PC-9 (cell line): ENCODE measurements around the gene CYBB. TPM values are rescaled to one million over a fixed set of nuclear protein-coding genes. Genes with fewer than 3 reads are reported as not detected.

Source experiments
- Bru-seq: library from RNA; stranded (reverse); fragments of 400-500 nt; gene quantifications from one replicate; lab custom pipeline; 2021; lab: Mats Ljungman, UMichigan
- BruChase-seq, 2 experiments: library from RNA; stranded (reverse); fragments of 400-500 nt; gene quantifications; one replicate each; lab custom pipeline; 2021; lab: Mats Ljungman, UMichigan
- BruUV-seq: library from RNA; stranded (reverse); fragments of 400-500 nt; replicated peaks from 2 replicates; lab custom pipeline; 2021; lab: Mats Ljungman, UMichigan
- CTCF ChIA-PET: fragments of 300-600 bp; sonication (Branson Sonifier 250); formaldehyde crosslinking; loops from one replicate; lab custom pipeline; 2022; ENCODE audit warnings: antibody characterized with exemption; lab: Charles Lee
- POLR2A ChIA-PET: fragments of 300-600 bp; sonication (Branson Sonifier 250); formaldehyde crosslinking; loops from one replicate; lab custom pipeline; 2022; ENCODE audit warnings: antibody characterized with exemption; ENCODE audit not compliant: unreplicated experiment; lab: Charles Lee
- DNase-seq, 2 experiments: peaks; one replicate each; pipeline versions ENCODE4 v3.0.0 to v3.0.0-alpha.2; 2015 to 2022; ENCODE audit warnings: mixed read lengths in 1 of 2
- H2AFZ ChIP-seq: fragments of 200-600 bp; sonication (generic); 2 replicates; pipeline ENCODE4 v1.8.1; 2017; ENCODE audit warnings: antibody characterized with exemption
- H3F3A ChIP-seq: fragments of 200-600 bp; sonication (generic); 2 replicates; pipeline ENCODE4 v1.8.1; 2017; ENCODE audit warnings: antibody characterized with exemption, mild to moderate bottlenecking, low read depth; ENCODE audit not compliant: insufficient read depth
- H3K27ac ChIP-seq: fragments of 200-600 bp; sonication (generic); 2 replicates; pipeline ENCODE4 v1.6.1; 2016; ENCODE audit warnings: mixed run types
- H3K27me3 ChIP-seq: fragments of 200-600 bp; sonication (generic); 2 replicates; pipeline ENCODE4 v1.6.1; 2016; ENCODE audit warnings: low read depth, mixed run types; ENCODE audit not compliant: insufficient read depth
- H3K36me3 ChIP-seq: fragments of 200-600 bp; sonication (generic); 2 replicates; pipeline ENCODE4 v1.6.1; 2016; ENCODE audit warnings: low read depth, mixed run types
- H3K4me1 ChIP-seq: fragments of 200-600 bp; sonication (generic); replicated peaks from 2 replicates; pipeline ENCODE4 v1.6.1; 2016; ENCODE audit warnings: mixed run types; ENCODE audit not compliant: insufficient read depth
- H3K4me2 ChIP-seq: fragments of 200-600 bp; sonication (generic); 2 replicates; pipeline ENCODE4 v1.6.1; 2017; ENCODE audit warnings: mixed run types
- H3K4me3 ChIP-seq: fragments of 200-600 bp; sonication (generic); 2 replicates; pipeline ENCODE4 v1.6.1; 2016; ENCODE audit warnings: mixed run types
- H3K79me2 ChIP-seq: fragments of 200-600 bp; sonication (generic); 2 replicates; pipeline ENCODE4 v1.6.1; 2017; ENCODE audit warnings: low read depth, mixed run types
- H3K9me2 ChIP-seq: fragments of 200-600 bp; sonication (generic); 2 replicates; pipeline ENCODE4 v1.8.1; 2017; ENCODE audit warnings: mild to moderate bottlenecking; ENCODE audit not compliant: insufficient read depth
- H3K9me3 ChIP-seq: fragments of 200-600 bp; sonication (generic); 2 replicates; pipeline ENCODE4 v1.8.1; 2016; ENCODE audit warnings: low read depth; ENCODE audit not compliant: insufficient read depth
- H4K20me1 ChIP-seq: fragments of 200-600 bp; sonication (generic); 2 replicates; pipeline ENCODE4 v1.8.1; 2017; ENCODE audit not compliant: insufficient read depth
- CTCF ChIP-seq: fragments of 200-600 bp; sonication (generic); conservative IDR thresholded peaks from 2 replicates; pipeline ENCODE4 v1.6.1; 2017; ENCODE audit warnings: mixed run types, antibody characterized with exemption, mild to moderate bottlenecking, moderate library complexity
- EZH2 ChIP-seq: fragments of 200-600 bp; sonication (generic); IDR thresholded peaks from 2 replicates; pipeline ENCODE4 v1.8.0; 2017; ENCODE audit warnings: antibody characterized with exemption, low read depth
- intact Hi-C: fragments of 100-400 bp; cut with micrococcal nuclease; formaldehyde crosslinking; loops from one replicate; pipeline ENCODE4 v1.10.0; 2022; ENCODE audit not compliant: unreplicated experiment
- long read RNA-seq: library from polyadenylated mRNA; stranded (forward); transcript quantifications from one replicate; pipeline ENCODE4 v2.0.0, GENCODE V29; 2022
- total RNA-seq: library from RNA; stranded (reverse); gene quantifications from 2 replicates; pipeline ENCODE4 v1.2.3, GENCODE V29; 2021

The CYBB gene
- total RNA-seq (0.13 and 0.31 TPM in 2 replicates), Bru-seq, nascent RNA (percentile 34 among the genes with signal in this experiment), BruChase-seq, experiment 1, labeled RNA remaining after a 2-hour chase (percentile 34 among the genes with signal in this experiment), BruChase-seq, experiment 2, labeled RNA remaining after a 6-hour chase (percentile 46 among the genes with signal in this experiment)
- long read RNA-seq = 0 reads

GRCh38 chrX:37779857-37780256 is at the start of gene CYBB:
CYBB (plus strand) TSS chrX:37780059; CDS start chrX:37780078, 19 bp downstream.
- Histone ChIP-seq H3K79me2 (no peaks in the 10 kb centered on the region), H3F3A (no peaks in the 10 kb centered on the region), H3K36me3 (no peaks in the 10 kb centered on the region), H3K4me2 (no peak within 1 kb of the TSS), H3K4me1 (no peaks in the 10 kb centered on the region), H4K20me1 (no peaks in the 10 kb centered on the region), H3K27ac (no peak within 1 kb of the TSS), H3K27me3 (no peaks in the 10 kb centered on the region), H2AFZ (no peak within 1 kb of the TSS), H3K9me2 (no peaks in the 10 kb centered on the region), H3K9me3 (no peaks in the 10 kb centered on the region), H3K4me3 (no peak within 1 kb of the TSS)
- BruUV-seq = no TSS peak
- CTCF ChIA-PET = no interaction called here
- no peak for DNase-seq
- TF ChIP-seq CTCF (no peak), EZH2 (no peak)
- POLR2A ChIA-PET = no interaction called here
- intact Hi-C loops = no loop called here

- Histone ChIP-seq H2AFZ (no peak overlapping the region), H3K9me2 (no peaks in the 10 kb centered on the region), H4K20me1 (no peaks in the 10 kb centered on the region), H3K27ac (no peak overlapping the region), H3K4me2 (no peak overlapping the region), H3K27me3 (no peaks in the 10 kb centered on the region), H3K36me3 (no peaks in the 10 kb centered on the region), H3K4me3 (no peak overlapping the region), H3K79me2 (no peaks in the 10 kb centered on the region), H3K4me1 (no peaks in the 10 kb centered on the region), H3F3A (no peaks in the 10 kb centered on the region), H3K9me3 (no peaks in the 10 kb centered on the region)
- TF ChIP-seq CTCF (peak; percentile 80), EZH2 (no peak)
- no TSS peak for BruUV-seq
- intact Hi-C loops = loop anchor here (5.0 kb wide), 2 partner anchors 173 to 238 kb away; partner anchors contain the start of gene LANCL3
- DNase-seq = peak; percentile 54 to 56
- POLR2A ChIA-PET = no interaction called here
- CTCF ChIA-PET = interaction anchor here (0.7 kb wide), 1 partner anchor 832 kb away, joined by 6 read pairs; no protein-coding TSS in a partner anchor
These were observed 34.5 kb upstream of the CYBB start for GRCh38 chrX:37745354-37745753.

GRCh38 chrX:37745835-37746217 is 34.0 kb upstream of the CYBB start:
- Histone ChIP-seq H3F3A (no peaks in the 10 kb centered on the region), H2AFZ (no peak overlapping the region), H3K9me3 (no peaks in the 10 kb centered on the region), H3K36me3 (no peaks in the 10 kb centered on the region), H3K27ac (no peak overlapping the region), H3K79me2 (no peaks in the 10 kb centered on the region), H3K4me2 (no peak overlapping the region), H3K27me3 (no peaks in the 10 kb centered on the region), H3K9me2 (no peaks in the 10 kb centered on the region), H3K4me3 (no peak overlapping the region), H4K20me1 (no peaks in the 10 kb centered on the region), H3K4me1 (no peaks in the 10 kb centered on the region)
- ChIA-PET POLR2A (no interaction called here), CTCF (interaction anchor here (0.7 kb wide), 1 partner anchor 833 kb away, joined by 6 read pairs; no protein-coding TSS in a partner anchor)
- intact Hi-C loops = loop anchor here (5.0 kb wide), 2 partner anchors 174 to 239 kb away; partner anchors contain the start of gene LANCL3
- TF ChIP-seq CTCF (no peak), EZH2 (no peak)
- no peak for DNase-seq
- BruUV-seq = no TSS peak
